Neutrophil (primary cell): Measurements from ENCODE around the gene SCMH1.

Experiments used
- H3K27ac ChIP-seq: fragments of 200-600 bp; sonication (generic); 2 replicates; pipeline ENCODE4 v1.5.1; 2016; ENCODE audit warnings: mild to moderate bottlenecking, moderate library complexity
- H3K27me3 ChIP-seq: fragments of 200-600 bp; sonication (generic); 2 replicates; pipeline ENCODE4 v1.6.0; 2016; ENCODE audit warnings: mild to moderate bottlenecking
- H3K36me3 ChIP-seq: fragments of 200-600 bp; sonication (generic); 2 replicates; pipeline ENCODE4 v1.5.1; 2017
- H3K4me1 ChIP-seq, 2 experiments: fragments of 200-600 bp in 1 of 2; sonication (generic) in 1 of 2; 1 replicate in 1 of 2; 2 replicates in 1 of 2; pipeline versions ENCODE4 v1.5.1 to v1.6.1; 2013 to 2016; ENCODE audit warnings: low read depth in 1 of 2, low read length in 1 of 2, mild to moderate bottlenecking in 1 of 2, moderate library complexity in 1 of 2; ENCODE audit not compliant: control insufficient read depth in 1 of 2, insufficient read depth in 1 of 2
- H3K4me3 ChIP-seq, 2 experiments: fragments of 200-600 bp in 1 of 2; sonication (generic) in 1 of 2; 1 replicate in 1 of 2; 2 replicates in 1 of 2; pipeline ENCODE4 v1.5.1; 2013 to 2016; ENCODE audit warnings: low read depth in 1 of 2, low read length in 1 of 2, mild to moderate bottlenecking in 1 of 2, moderate library complexity in 1 of 2
- H3K9me3 ChIP-seq: fragments of 200-600 bp; sonication (generic); 2 replicates; pipeline ENCODE4 v1.5.1; 2016
- CTCF ChIP-seq: fragments of 200-600 bp; sonication (generic); IDR thresholded peaks from 2 replicates; pipeline ENCODE4 v1.5.1; 2016; ENCODE audit warnings: antibody characterized with exemption

SCMH1 gene

GRCh38 chr1:41175546-41175945 lies 66.6 kb downstream of the SCMH1 start:
- Histone ChIP-seq H3K4me1 (no peaks in the 10 kb centered on the region), H3K27me3 (no peaks in the 10 kb centered on the region), H3K27ac (no peak overlapping the region), H3K4me3 (no peak overlapping the region), H3K9me3 (no peaks in the 10 kb centered on the region), H3K36me3 (no peaks in the 10 kb centered on the region)
- TF ChIP-seq CTCF: no peak

GRCh38 chr1:41174170-41174569 lies 67.9 kb downstream of the SCMH1 start:
- Histone ChIP-seq H3K9me3 (no peaks in the 10 kb centered on the region), H3K36me3 (no peaks in the 10 kb centered on the region), H3K4me3 (no peak overlapping the region), H3K27ac (no peak overlapping the region), H3K4me1 (no peaks in the 10 kb centered on the region), H3K27me3 (no peaks in the 10 kb centered on the region)
- TF ChIP-seq CTCF: no peak

- no peak overlapping the region for H3K4me3 ChIP-seq
- no peak overlapping the region for H3K27ac ChIP-seq
- H3K9me3 ChIP-seq: no peaks in the 10 kb centered on the region
- H3K4me1 ChIP-seq: no peaks in the 10 kb centered on the region
- no peaks in the 10 kb centered on the region for H3K27me3 ChIP-seq
- no peaks in the 10 kb centered on the region for H3K36me3 ChIP-seq
- no peak for TF ChIP-seq CTCF
These were observed 68.5 kb downstream of the SCMH1 start for GRCh38 chr1:41173651-41174050.

GRCh38 chr1:41171266-41171874 lies 70.7 kb downstream of the SCMH1 start:
- no peak for TF ChIP-seq CTCF

GRCh38 chr1:41169799-41170180 lies 72.3 kb downstream of the SCMH1 start:
- Histone ChIP-seq H3K4me3 (no peak overlapping the region), H3K36me3 (no peaks in the 10 kb centered on the region), H3K27ac (no peak overlapping the region), H3K9me3 (no peaks in the 10 kb centered on the region), H3K27me3 (no peaks in the 10 kb centered on the region), H3K4me1 (no peaks in the 10 kb centered on the region)
- no peak for TF ChIP-seq CTCF

More at GRCh38 chr1:41171266-41171874, 70.7 kb downstream of the SCMH1 start:
- Histone ChIP-seq H3K4me3 (no peak overlapping the region), H3K36me3 (no peaks in the 10 kb centered on the region), H3K27me3 (no peaks in the 10 kb centered on the region), H3K9me3 (no peaks in the 10 kb centered on the region), H3K4me1 (no peaks in the 10 kb centered on the region), H3K27ac (no peak overlapping the region)
